MV-4-11 (cell line): ENCODE data around the gene PAX5.

ENCODE experiments used
- DNase-seq: peaks from one replicate; lab custom pipeline; 2025; lab: John Stamatoyannopoulos, UW

PAX5 gene

GRCh38 chr9:36803961-36804360 is 230.1 kb downstream of the PAX5 start:
- peak; percentile 31 for DNase-seq

GRCh38 chr9:36802201-36802920 is 231.7 kb downstream of the PAX5 start:
- no peak for DNase-seq

GRCh38 chr9:36800455-36800854 is 233.6 kb downstream of the PAX5 start:
- no peak for DNase-seq

GRCh38 chr9:36798350-36799065 is 235.6 kb downstream of the PAX5 start:
- peak; percentile 79 for DNase-seq

GRCh38 chr9:36797471-36798220 is 236.4 kb downstream of the PAX5 start:
- no peak for DNase-seq

GRCh38 chr9:36796671-36797419 is 237.2 kb downstream of the PAX5 start:
- DNase-seq: no peak

- no peak for DNase-seq
Measured at GRCh38 chr9:36794461-36794860, 239.6 kb downstream of the PAX5 start.

- DNase-seq: no peak
Measured at GRCh38 chr9:36793277-36793676, 240.8 kb downstream of the PAX5 start.

GRCh38 chr9:36791222-36791950 is 242.7 kb downstream of the PAX5 start:
- DNase-seq: no peak

- no peak for DNase-seq
Measured at GRCh38 chr9:36789886-36790285, 244.2 kb downstream of the PAX5 start.

GRCh38 chr9:36788534-36788933 is 245.5 kb downstream of the PAX5 start:
- DNase-seq: no peak

- DNase-seq: no peak
Measured at GRCh38 chr9:36787709-36788108, 246.4 kb downstream of the PAX5 start.
